HK-2 (cell line): Measurements from ENCODE around the gene XYLT1.

ENCODE experiments used
- DNase-seq: peaks from one replicate; pipeline ENCODE4 v3.0.0-alpha.2; 2018; ENCODE audit not compliant: unreplicated experiment

XYLT1 gene

DNA sequence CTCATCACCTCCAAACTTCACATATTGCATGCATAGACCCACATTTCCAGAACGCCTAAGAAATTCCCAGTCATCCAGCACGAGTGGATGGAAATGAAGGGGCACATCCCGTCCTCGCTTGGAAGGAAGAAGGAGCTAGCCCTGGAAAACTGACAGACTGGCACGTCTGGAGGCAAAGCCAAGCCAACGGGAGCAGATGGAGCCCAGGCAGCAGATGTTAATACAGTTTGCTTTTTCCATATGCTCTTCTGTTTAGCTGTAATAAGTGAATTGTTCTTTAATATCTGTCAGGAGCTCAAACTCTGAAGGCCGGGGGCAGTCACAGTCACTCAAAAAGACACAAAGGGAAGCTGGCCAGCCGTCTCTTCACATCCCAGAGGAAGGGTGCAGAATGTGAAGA is 187.7 kb downstream of the XYLT1 start:
- DNase-seq = no peak

DNA sequence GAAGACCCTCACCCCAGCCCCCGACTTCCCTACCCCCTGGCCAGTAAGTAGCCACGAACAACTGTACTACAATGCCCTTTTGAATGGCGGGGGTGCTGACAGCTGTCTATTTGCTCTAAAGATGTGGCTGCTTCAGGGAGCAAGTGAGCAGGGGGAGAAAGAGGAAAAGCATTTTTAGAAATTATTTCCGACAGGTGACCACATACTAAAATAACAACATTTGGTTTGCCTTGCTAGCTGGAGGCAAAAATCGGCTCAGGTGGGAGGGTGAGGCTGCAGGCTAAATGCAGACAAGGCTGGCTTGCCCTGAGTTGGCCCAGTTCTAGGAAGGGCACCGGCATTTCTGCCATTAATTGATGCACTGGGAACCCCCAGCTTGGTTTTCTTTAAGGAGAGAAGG is 188.5 kb downstream of the XYLT1 start:
- DNase-seq = no peak

DNA sequence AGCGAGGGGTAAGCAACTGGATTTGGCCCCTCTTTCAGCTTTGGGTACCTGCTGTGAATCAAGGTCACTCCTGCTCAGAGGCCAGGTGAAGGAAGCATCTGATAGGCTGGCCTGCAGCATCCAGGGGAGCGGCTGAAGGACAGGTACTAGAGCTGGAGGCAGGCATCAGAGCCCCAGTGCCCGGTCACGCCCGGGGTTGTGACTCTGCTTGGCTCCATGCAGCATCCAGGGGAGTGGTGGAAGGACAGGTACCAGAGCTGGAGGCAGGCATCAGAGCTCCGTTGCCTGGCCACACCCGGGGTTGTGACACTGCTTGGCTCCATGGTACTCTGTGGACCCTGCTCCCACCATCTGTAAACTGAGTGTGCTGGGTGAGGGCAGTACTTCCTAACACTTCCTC is 189.7 kb downstream of the XYLT1 start:
- no peak for DNase-seq

- no peak for DNase-seq
Measured at GRCh38 chr16:17278988-17279387, 191.8 kb downstream of the XYLT1 start.

DNA sequence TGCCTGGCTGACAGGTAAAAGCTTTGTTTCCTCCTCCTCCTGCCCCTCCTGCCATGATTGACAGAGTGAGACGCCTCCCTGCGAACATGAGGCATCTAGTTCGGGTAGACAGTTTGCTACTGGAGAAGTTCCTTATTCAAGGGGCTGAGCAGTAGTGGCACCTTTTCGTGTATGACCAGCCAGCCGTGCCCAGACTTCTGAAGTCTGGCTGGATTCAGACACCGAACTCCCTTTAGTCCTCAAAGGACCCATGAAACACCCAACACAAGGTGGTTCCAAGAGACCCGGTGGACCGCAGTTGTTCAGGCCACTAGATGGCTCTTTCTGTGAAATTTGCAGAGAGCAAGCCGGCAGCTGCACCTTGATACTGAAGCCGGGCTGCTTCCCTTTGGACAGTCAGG is 192.8 kb downstream of the XYLT1 start:
- DNase-seq = no peak

- DNase-seq = no peak
Measured at GRCh38 chr16:17276610-17277009, 194.2 kb downstream of the XYLT1 start.

- DNase-seq = no peak
Measured at GRCh38 chr16:17276010-17276530, 194.7 kb downstream of the XYLT1 start.

DNA sequence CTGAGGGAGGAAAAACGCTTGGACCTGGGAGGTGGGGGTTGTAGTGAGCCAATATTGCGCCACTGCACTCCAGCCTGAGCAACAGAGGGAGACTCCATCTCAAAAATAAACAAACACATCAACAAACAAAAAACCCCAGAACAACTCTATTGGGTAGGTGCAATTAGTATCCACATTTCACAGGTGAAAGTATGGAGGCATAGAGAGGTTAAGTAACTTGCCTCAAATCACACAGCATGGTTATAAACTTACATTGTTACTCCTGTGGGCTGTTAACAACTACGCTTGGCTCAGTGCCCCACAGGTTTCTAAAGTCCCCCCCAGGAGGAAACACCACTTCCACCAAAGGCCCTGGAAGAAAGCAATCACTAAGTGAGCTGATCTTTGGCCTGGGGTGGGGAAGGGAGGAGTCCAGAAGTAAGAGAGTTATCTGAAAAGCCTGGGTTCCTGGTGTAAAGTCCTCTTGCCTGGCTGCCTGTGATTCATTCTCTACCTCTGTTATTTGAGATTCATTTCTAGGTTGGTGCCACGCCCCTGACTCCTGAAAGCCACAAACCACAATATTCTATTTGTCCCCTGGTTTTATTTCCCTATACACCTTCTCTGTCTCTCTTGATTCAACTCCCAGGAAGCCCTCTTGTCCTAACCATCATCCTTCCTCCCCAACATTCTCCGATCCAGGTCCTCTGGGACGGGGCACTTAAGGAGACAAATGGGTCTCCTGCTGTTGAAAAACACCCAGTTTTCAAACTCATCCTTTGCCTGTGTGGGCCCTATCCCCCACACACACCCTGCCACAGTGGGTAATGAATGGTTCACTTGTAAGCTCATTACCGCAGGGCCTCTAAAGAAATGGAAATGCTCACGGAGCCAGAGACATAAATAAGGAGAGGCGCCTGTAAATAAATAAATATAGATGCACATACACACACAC is 195.4 kb downstream of the XYLT1 start:
- DNase-seq = no peak

- peak; percentile 4 for DNase-seq
Measured at GRCh38 chr16:17273142-17273561, 197.6 kb downstream of the XYLT1 start.

DNA sequence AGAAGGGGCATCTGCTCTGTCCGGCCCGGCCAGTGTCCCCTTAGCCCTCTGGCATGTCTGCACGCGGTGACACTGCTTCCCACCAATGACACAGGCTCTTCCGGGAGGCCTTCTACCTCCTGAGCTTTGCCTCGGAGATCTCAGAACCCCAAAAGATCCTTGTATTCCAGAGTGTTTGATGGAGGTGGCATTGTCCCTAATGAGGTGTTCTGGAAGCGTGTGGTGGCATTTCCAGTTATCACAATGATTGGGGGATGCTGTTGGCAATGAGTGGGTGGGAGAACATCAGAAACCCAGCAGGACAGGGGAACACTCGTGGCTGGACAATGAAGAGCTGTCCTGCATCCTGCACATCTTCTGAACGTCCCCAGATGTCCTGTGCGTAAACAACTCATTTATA is 198.0 kb downstream of the XYLT1 start:
- no peak for DNase-seq

DNA sequence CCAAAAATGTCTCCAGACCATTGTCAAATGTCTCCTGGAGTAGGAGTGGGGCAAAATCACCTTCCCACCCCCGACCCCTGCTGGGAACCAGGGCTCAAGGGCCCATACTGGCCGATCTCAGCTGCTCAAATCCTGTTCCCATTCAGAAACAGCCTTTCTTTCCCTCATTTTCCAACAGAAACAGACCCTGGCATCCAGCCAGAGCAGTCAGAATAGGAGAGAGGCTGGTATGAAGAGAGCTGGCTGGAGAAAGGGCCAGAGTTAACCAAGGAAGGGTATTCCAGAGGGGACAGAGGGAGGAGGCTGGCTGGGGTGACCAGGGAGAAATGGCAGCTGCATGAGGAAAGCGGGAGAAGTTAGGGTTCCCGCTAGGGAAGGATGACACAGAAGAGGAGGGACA is 199.1 kb downstream of the XYLT1 start:
- DNase-seq = no peak

DNA sequence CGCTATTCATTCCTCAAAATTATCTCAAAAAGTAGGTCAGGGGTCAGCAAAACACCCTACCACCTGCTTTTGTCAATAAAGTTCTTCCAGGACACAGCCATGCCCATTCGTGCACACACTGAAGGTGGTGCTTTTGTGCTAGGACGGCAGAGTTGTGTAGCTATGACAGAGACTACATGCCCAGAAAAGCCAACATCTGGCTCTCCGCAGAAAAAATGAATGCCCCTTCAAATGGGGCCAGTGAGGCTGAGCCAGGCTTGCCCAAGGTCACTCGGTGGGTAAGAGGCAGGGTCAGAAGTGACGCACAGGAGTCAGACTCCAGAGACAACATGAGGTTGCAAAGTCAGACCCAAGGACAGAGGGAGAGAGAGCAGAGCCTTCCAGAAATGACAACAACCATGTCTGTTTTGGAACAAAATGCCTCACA is 200.1 kb downstream of the XYLT1 start:
- DNase-seq = no peak

GRCh38 chr16:17270111-17270510 is 200.6 kb downstream of the XYLT1 start:
- DNase-seq = no peak

GRCh38 chr16:17269439-17269838 is 201.3 kb downstream of the XYLT1 start:
- DNase-seq = no peak

DNA sequence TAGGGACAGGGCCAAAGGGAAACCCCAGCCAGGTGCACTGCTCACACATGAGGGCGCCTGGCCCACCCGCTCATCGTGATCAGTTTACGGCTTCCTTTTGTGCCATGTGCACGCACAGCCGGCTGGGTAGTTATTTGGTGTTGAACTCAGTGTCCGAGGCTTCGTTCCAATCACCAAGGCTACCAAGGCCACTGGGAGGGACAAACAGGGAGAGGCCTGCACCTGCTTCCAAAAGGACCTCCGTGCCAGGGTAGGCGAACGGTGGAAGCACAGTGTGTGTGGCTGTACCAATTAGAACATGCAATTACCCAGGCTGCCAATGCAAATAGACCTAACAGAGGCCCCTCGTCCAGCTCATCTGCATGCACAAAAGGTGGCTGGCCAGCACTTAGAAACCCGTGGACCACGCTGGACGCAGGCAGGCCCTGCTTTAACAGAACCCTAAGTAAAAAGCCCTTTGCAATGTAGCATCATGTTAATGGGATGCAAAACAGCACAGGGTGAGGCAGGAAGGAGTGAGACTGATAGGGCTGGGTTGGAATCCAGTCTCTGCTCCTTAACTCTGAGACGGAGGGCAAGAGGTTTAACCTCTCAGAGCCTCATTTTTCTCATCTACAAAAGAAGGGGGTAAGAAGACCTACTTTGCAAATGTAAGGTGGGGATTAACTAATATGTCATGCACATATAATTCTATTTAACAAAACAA is 204.0 kb downstream of the XYLT1 start:
- DNase-seq = no peak

GRCh38 chr16:17265154-17265553 is 205.6 kb downstream of the XYLT1 start:
- DNase-seq = no peak

DNA sequence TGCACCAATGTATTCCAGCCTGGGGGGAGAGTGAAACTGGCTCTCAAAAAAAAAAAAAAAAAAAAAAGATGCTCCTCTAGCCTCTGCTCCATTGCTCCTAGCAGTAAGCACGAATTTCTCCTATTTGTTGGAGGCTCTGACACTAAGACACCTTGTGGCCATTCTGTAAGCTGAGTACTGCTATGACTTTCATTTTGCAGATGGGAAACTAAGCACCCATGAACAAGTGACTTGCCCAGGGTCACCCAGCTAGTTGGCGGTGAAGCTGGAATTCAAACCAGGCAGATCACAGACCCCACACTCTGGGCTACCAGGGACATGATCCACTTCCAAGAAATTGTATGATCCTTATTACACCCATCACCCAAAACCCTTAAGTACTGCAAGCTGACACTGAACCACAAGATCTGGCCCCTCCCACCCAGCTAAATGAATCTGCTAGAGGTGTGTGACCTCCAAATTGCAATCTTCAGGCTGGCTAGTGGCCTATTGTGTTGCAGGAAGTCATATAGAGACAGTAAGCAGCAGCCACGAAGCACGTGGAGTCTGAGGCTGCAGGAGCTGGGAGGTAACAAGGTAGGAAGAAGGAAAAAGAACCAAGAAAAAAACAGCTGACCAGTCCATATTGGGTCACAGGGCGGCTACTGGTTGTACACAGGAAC is 209.4 kb downstream of the XYLT1 start:
- DNase-seq = no peak

DNA sequence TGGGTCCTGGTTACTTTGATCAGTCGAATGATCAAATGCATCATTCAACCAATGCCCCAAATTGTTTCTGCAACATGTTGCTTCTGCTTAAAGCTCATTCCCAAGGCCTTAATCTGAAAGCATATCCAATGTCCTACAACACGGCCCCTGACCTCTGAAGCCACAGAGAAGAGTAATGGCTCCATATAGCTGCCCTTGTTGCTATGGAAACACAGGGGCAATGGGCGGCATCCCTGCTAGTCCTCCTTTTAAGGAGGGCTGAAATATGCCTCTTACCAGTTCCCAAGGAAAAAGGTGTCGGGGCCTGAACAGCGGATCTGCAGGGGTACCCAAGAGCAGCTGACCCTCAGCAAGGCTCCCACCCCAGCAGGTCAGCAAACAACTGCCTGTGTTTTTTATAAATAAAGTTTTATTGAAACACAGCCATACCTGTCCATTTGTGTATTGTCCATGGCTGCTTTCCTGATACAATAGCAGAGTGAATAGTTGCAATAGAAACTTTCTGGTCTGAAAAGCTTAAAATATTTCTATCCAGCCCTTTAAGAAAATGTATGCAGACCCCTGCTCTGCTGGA is 210.4 kb downstream of the XYLT1 start:
- no peak for DNase-seq

DNA sequence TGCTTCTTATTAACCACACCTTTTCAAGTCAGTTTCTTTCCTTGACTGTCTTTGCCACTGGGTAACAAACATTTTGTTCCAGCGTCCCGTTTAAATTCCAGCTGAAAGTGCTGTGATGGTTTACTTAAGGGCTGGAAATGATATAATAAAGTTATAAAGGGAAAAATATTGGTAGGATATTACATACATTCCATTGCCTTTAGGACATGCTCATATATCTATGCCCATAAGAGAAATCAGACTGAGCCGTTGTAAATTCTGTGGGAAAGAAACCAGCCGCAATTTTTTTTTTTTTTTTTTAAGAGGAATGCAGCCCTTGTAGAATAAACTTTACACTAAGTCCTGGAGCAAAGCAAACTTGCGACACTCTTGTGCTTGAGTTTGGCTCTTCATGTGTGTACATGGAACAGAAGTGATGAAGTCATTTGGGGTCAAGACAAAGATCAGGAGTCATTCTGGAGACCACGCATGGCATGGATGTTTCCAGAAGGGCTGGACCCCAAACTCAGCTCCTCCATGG is 210.9 kb downstream of the XYLT1 start:
- no peak for DNase-seq

DNA sequence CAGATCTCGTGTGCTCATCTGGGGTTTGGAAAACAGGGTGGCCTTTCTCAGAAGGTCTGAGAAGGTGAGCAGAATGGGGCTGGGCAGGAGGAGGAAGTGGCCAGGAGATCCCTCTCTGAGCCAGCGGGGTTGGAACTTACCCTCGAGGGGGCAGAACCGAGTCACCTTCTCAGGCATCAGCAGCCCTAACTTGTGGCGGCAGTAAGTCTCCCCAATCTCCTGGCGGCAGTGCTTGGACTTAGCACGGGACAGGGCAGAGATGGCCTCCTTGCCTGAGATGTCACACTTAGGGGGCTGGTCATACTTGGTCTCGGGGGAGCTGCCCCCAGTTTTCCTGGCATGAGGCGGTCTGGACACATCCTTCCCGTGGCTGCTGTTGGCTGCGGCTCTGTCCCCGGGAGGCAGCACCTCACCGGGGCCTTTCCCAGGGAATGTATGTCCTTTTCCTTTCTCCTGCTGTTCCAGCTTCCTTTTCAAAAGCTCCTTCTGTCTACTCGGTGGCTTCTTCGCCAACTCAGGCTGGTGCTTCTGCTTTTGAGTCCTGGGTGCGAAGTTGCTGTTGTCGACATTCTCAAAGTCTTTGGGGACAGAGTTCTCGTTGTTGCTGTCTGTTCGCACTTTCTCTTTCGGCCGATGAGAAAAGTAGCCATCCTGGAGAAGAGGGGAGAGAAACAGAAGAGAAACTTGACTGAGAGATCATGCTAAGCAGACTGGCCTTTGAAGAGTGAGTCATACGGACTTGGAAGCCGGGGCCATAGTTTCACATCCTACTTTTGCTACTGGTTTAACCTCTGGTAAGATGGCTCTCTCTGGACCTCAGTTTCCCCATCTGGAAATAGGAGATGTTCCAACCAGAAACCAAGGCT is 211.7 kb downstream of the XYLT1 start:
- no peak for DNase-seq
